GM18951 (cell line): ENCODE data around the gene SMIM13.

Source experiments
- POLR2A ChIP-seq: IDR thresholded peaks from 4 replicates; pipeline ENCODE4 v1.6.1; 2011; ENCODE audit warnings: mild to moderate bottlenecking; ENCODE audit not compliant: insufficient read length, insufficient read depth; ENCODE audit errors: extremely low read depth
- in situ Hi-C: fragments of 300-500 bp; cut with MboI; formaldehyde crosslinking; loops from one replicate; pipeline ENCODE4 v1.12.0; 2022; ENCODE audit warnings: low sequenced_read_pairs, mixed read lengths, inconsistent platforms; ENCODE audit not compliant: unreplicated experiment

The SMIM13 gene

GRCh38 chr6:11093626-11094410 lies at the start of gene SMIM13:
TSS of gene SMIM13 (plus strand) at chr6:11093834. CDS start at chr6:11094314, 480 bp downstream.
- TF ChIP-seq POLR2A, result peak; percentile 74
- in situ Hi-C loops, result no loop called here

GRCh38 chr6:11043961-11044711 lies 49.5 kb upstream of the SMIM13 start, which contains the start of gene ELOVL2:
TSS of gene ELOVL2 (minus strand) at chr6:11044305. CDS start at chr6:11044230, 75 bp downstream.
- TF ChIP-seq POLR2A, result no peak
- in situ Hi-C loops, result no loop called here

GRCh38 chr6:11044712-11045167 lies 48.9 kb upstream of the SMIM13 start:
- in situ Hi-C loops, result no loop called here
- no peak for TF ChIP-seq POLR2A

GRCh38 chr6:11050731-11051130 lies 42.9 kb upstream of the SMIM13 start:
- TF ChIP-seq POLR2A, result no peak
- in situ Hi-C loops, result loop anchor here (25.0 kb wide), 1 partner anchor 563 kb away; no protein-coding TSS in a partner anchor

- TF ChIP-seq POLR2A, result no peak
- in situ Hi-C loops, result loop anchor here (25.0 kb wide), 1 partner anchor 566 kb away; no protein-coding TSS in a partner anchor
Observed at GRCh38 chr6:11053307-11053706, 40.3 kb upstream of the SMIM13 start.

- no peak for TF ChIP-seq POLR2A
- in situ Hi-C loops, result loop anchor here (25.0 kb wide), 1 partner anchor 567 kb away; no protein-coding TSS in a partner anchor
Observed at GRCh38 chr6:11054722-11055121, 38.9 kb upstream of the SMIM13 start.

GRCh38 chr6:11055127-11055627 lies 38.5 kb upstream of the SMIM13 start:
- in situ Hi-C loops, result loop anchor here (25.0 kb wide), 1 partner anchor 568 kb away; no protein-coding TSS in a partner anchor
- no peak for TF ChIP-seq POLR2A

- in situ Hi-C loops, result loop anchor here (25.0 kb wide), 1 partner anchor 570 kb away; no protein-coding TSS in a partner anchor
- TF ChIP-seq POLR2A, result no peak
Observed at GRCh38 chr6:11056871-11057270, 36.8 kb upstream of the SMIM13 start.

- in situ Hi-C loops, result loop anchor here (25.0 kb wide), 1 partner anchor 571 kb away; no protein-coding TSS in a partner anchor
- TF ChIP-seq POLR2A, result no peak
Observed at GRCh38 chr6:11058406-11058805, 35.2 kb upstream of the SMIM13 start.

GRCh38 chr6:11062083-11062482 lies 31.6 kb upstream of the SMIM13 start:
- in situ Hi-C loops, result loop anchor here (10.0 to 25.0 kb wide), 3 partner anchors 107 to 575 kb away; no protein-coding TSS in a partner anchor
- no peak for TF ChIP-seq POLR2A

- TF ChIP-seq POLR2A, result no peak
- in situ Hi-C loops, result loop anchor here (10.0 to 25.0 kb wide), 3 partner anchors 108 to 575 kb away; no protein-coding TSS in a partner anchor
Observed at GRCh38 chr6:11062715-11063114, 30.9 kb upstream of the SMIM13 start.

GRCh38 chr6:11064836-11065235 lies 28.8 kb upstream of the SMIM13 start:
- in situ Hi-C loops, result loop anchor here (10.0 to 25.0 kb wide), 3 partner anchors 110 to 578 kb away; no protein-coding TSS in a partner anchor
- no peak for TF ChIP-seq POLR2A
